NT2/D1 (cell line): ENCODE results near the gene ZNF804B.
"Not testable (repeated sequence)": the region's sequence is repeated elsewhere in the genome, so short reads cannot be mapped to it uniquely, and the experiment has no call there.

Source experiments
- SUZ12 ChIP-seq: IDR thresholded peaks from 2 replicates; pipeline ENCODE4 v1.6.1; 2011; ENCODE audit not compliant: insufficient read length, insufficient read depth; ENCODE audit errors: extremely low read depth
- ZNF274 ChIP-seq: IDR thresholded peaks from 2 replicates; pipeline ENCODE4 v1.6.1; 2011; ENCODE audit warnings: mild to moderate bottlenecking, low read depth, low read length

DNA sequence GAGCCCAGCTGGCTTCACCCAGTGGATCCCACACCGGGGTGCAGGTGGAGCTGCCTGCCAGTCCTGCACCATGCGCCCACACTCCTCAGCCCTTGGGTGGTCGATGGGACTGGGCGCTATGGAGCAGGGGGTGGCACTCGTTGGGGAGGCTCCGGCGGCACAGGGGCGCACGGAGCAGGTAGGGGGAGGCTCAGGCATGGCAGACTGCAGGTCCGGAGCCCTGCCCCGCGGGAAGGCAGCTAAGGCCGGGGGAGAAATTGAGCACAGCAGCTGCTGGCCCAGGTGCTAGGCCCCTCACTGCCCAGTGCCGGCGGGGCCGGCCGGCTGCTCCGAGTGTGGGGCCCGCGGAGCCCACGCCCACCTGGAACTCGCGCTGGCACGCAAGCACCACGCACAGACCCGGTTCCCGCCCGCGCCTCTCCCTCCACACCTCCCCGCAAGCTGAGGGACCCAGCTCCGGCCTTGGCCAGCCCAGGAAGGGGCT is 469.2 kb downstream of the ZNF804B start:
- TF ChIP-seq ZNF274, SUZ12: not testable (repeated sequence)
